ENCODE data around the gene LGI4. TPM values are rescaled to one million over a fixed set of nuclear protein-coding genes. Genes with fewer than 3 reads are reported as not detected.
"Not testable (repeated sequence)": the region's sequence is repeated elsewhere in the genome, so short reads cannot be mapped to it uniquely, and the experiment has no call there.

LGI4 gene
- total and polyA plus RNA-seq, 2 experiments from 2014 or later = 3.4 to 4.3 TPM

DNA sequence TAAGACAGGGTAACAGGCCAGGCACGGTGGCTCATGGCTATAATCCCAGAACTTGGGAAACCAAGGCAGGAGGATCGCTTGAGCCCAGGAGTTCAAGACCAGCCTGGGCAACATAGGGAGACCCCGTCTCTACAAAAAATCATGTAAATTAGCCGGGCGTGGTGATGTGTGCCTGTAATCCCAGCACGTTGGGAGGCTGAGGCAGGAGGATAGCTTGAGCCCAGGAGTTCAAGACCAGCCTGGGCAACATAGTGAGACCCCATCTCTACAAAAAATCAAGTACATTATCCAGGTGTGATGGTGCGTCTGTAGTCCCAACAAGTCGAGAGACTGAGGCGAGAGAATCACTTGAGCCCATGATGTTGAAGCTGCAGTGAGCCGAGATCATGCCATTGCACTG lies 31.2 kb downstream of the LGI4 start:
- not testable (repeated sequence) for H3K27me3 ChIP-seq (ENCODE audit: insufficient read depth); ATAC-seq; H3K36me3 ChIP-seq (ENCODE audit: insufficient read depth); H3K27ac ChIP-seq (ENCODE audit: low read depth); H3K9me2 ChIP-seq (ENCODE audit: insufficient read depth); H3K4me3 Mint-ChIP-seq; H4K20me1 ChIP-seq (replicated peaks; ENCODE audit: insufficient read depth); H3K4me3 ChIP-seq; H2AFZ ChIP-seq; H3K9me3 Mint-ChIP-seq; H3K4me1 Mint-ChIP-seq; H3F3A ChIP-seq (replicated peaks; ENCODE audit: low read depth); H3K4me1 ChIP-seq (ENCODE audit: insufficient read depth); H3K79me2 ChIP-seq (replicated peaks; ENCODE audit: insufficient read depth); DNase-seq (ENCODE audit: low spot score); H3K4me2 ChIP-seq; H3K27ac Mint-ChIP-seq
- peaks cover 11% of the 10 kb centered on the region; the same call in 1 of the 3 replicates for H3K36me3 Mint-ChIP-seq (ENCODE audit: low read depth)
- peaks cover 16% of the 10 kb centered on the region for H3K27me3 Mint-ChIP-seq (ENCODE audit: insufficient read depth, low read depth, poor library complexity)

- not testable (repeated sequence) for H3K27ac Mint-ChIP-seq; H3K4me1 Mint-ChIP-seq; H3K4me1 ChIP-seq (ENCODE audit: insufficient read depth); H3K27me3 ChIP-seq (ENCODE audit: insufficient read depth); H3K4me3 ChIP-seq; H3K79me2 ChIP-seq (replicated peaks; ENCODE audit: insufficient read depth); H3K36me3 ChIP-seq (ENCODE audit: insufficient read depth); H3K4me3 Mint-ChIP-seq; H4K20me1 ChIP-seq (replicated peaks; ENCODE audit: insufficient read depth); H3K36me3 Mint-ChIP-seq (ENCODE audit: low read depth); H3K4me2 ChIP-seq; H3K27ac ChIP-seq (ENCODE audit: low read depth); H3K9me3 Mint-ChIP-seq; H3F3A ChIP-seq (replicated peaks; ENCODE audit: low read depth); H3K9me2 ChIP-seq (ENCODE audit: insufficient read depth); H2AFZ ChIP-seq; DNase-seq (ENCODE audit: low spot score); ATAC-seq
- H3K27me3 Mint-ChIP-seq (ENCODE audit: insufficient read depth, low read depth, poor library complexity) = peaks cover 12% of the 10 kb centered on the region
These were observed 32.9 kb downstream of the LGI4 start for GRCh38 chr19:35101949-35102348.

- Mint-ChIP-seq H3K27ac (no peak overlapping the region), H3K27me3 (ENCODE audit: insufficient read depth, low read depth, poor library complexity) (peaks cover 12% of the 10 kb centered on the region), H3K4me1 (peaks cover 4% of the 10 kb centered on the region; the same call in 2 of the 3 replicates), H3K9me3 (no peaks in the 10 kb centered on the region; the same call in 2 of the 3 replicates), H3K4me3 (no peak overlapping the region), H3K36me3 (ENCODE audit: low read depth) (no peaks in the 10 kb centered on the region)
- no peak overlapping the region for H3K4me2 ChIP-seq
- no peak overlapping the region for H3K4me3 ChIP-seq
- H2AFZ ChIP-seq = no peak overlapping the region
- H3F3A ChIP-seq (replicated peaks; ENCODE audit: low read depth) = 0 out of 2 replicates have a peak, but pooled peaks cover 3% of the 10 kb centered on the region
- no peak overlapping the region for H3K27ac ChIP-seq (ENCODE audit: low read depth)
- no peaks in the 10 kb centered on the region; the same call in 1 of the 2 replicates for H3K4me1 ChIP-seq (ENCODE audit: insufficient read depth)
- DNase-seq (ENCODE audit: low spot score) (peak; percentile 35), ATAC-seq (peak; percentile 20; the same call in 1 of the 3 replicates)
- no peaks in the 10 kb centered on the region for H3K9me2 ChIP-seq (ENCODE audit: insufficient read depth)
- no peaks in the 10 kb centered on the region for H3K79me2 ChIP-seq (replicated peaks; ENCODE audit: insufficient read depth)
- no peaks in the 10 kb centered on the region for H3K36me3 ChIP-seq (ENCODE audit: insufficient read depth)
- H4K20me1 ChIP-seq (replicated peaks; ENCODE audit: insufficient read depth) = no peaks in the 10 kb centered on the region
- H3K27me3 ChIP-seq (ENCODE audit: insufficient read depth) = no peaks in the 10 kb centered on the region
- no peak for TF ChIP-seq ZNF462 (CRISPR knock-in tag; IDR thresholded peaks at IDR 0.05)
- TF ChIP-seq POLR2AphosphoS5 (IDR thresholded peaks at IDR 0.05; ENCODE audit: low read depth) = no peak
- no peak for TF ChIP-seq NANOG (IDR thresholded peaks at IDR 0.05; ENCODE audit: borderline replicate concordance)
- TF ChIP-seq REST (IDR thresholded peaks at IDR 0.05; ENCODE audit: unreplicated experiment) = no peak
- no peak for TF ChIP-seq ZNF331 (CRISPR knock-in tag; IDR thresholded peaks at IDR 0.05; ENCODE audit: low read depth)
These were observed 34.0 kb downstream of the LGI4 start for GRCh38 chr19:35100588-35101533.

All from GM23338 (cell line).